ENCODE results near the gene PSMA2. TPM values are rescaled to one million over a fixed set of nuclear protein-coding genes. Genes with fewer than 3 reads are reported as not detected.

PSMA2 gene
- total RNA-seq, 4 donors from 2014 or later = 52.0 to 136 (median 63.6) TPM

GRCh38 chr7:42900842-42901241, 31.1 kb downstream of the PSMA2 start:
- TF ChIP-seq CTCF (IDR thresholded peaks at IDR 0.05; ENCODE audit: low read depth) = no peak

DNA sequence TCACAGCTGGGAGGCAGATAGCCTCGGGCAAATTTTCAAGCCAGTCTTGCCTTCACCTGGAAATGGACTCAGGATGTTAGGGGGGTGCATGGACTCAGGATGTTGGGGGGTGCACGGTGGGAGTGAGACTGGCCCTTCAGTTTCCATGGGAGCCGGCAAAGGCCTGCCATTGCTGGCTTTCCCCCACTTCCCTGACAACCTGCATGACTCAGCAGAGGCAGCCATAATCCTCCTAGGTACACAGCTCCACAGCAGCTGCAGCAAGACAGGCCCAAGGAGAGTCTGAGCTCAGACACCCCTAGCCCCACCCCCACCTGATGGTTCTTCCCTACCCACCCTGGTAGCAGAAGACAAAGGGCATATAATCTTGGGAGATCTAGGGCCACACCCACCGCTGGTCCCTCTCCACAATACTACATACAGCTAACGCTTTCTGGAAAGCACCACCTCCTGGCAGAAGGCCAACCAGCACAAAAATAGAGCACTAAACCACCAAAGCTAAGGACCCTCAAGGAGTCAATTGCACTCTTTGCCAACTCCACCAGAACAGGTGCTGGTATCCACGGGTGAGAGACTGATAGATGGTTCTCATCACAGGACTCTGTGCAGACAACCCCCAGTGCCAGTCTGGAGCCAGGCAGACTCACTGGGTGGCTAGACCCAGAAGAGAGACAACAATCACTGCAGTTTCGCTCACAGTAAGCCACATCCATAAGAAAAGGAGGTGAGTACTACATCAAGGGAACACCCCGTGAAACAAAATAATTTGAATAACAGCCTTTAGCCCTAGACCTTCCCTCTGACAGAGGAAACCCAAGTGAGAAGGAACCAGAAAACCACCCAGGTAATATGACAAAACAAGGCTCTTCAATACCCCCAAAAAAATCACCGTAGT, 38.4 kb downstream of the PSMA2 start:
- TF ChIP-seq CTCF (IDR thresholded peaks at IDR 0.05; ENCODE audit: low read depth) = no peak

DNA sequence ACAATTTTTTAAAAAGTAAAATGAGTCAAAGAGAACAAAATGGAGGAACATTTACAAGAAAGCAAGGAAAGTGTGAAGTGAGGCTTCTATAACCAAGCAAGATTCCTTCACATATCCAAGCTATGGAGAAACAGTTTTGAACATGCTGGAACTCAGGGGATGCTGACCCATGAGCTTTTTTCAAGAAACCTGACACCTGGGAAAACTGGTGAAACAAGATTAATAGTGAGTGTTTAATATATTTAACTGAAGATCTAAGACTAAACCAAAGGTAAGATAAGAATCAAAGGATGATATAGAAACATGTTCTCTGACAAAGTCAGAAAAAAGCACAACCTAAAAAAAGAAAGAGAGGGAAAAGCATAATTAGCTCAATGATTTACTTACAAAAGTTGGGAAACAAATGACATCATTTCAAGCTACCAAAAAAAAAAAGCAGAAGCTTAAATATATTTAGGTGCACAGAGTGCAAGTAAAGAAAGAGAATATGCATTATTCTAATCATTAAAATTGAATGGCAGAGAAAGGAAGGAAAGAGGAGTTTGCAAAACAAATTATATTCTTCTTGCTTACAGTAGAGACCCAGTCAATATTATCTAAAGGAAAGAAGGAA, 45.0 kb downstream of the PSMA2 start:
- TF ChIP-seq CTCF (IDR thresholded peaks at IDR 0.05; ENCODE audit: low read depth) = no peak

GRCh38 chr7:42886129-42886528, 45.8 kb downstream of the PSMA2 start:
- TF ChIP-seq CTCF (IDR thresholded peaks at IDR 0.05; ENCODE audit: low read depth) = no peak

GRCh38 chr7:42883950-42884349, 48.0 kb downstream of the PSMA2 start:
- TF ChIP-seq CTCF (IDR thresholded peaks at IDR 0.05; ENCODE audit: low read depth) = no peak

DNA sequence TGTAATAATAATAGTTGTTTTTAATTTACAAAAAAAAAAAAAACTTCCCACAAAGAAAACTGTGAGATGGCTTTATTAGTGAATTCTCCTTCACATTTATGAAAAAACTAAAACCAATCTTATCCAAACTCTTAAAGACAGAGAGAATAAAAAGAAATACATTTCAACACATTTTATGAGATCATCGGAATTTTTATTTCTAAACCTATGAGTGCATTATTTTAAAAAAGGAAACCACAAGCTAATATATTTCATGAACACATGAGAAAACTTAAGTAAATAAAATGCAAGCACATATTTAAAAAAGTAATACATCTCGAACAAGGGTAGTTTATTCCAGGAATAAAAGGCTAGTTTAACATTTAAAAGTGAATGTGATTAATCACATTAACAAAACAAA, 51.6 kb downstream of the PSMA2 start:
- no peak for TF ChIP-seq CTCF (IDR thresholded peaks at IDR 0.05; ENCODE audit: low read depth)

DNA sequence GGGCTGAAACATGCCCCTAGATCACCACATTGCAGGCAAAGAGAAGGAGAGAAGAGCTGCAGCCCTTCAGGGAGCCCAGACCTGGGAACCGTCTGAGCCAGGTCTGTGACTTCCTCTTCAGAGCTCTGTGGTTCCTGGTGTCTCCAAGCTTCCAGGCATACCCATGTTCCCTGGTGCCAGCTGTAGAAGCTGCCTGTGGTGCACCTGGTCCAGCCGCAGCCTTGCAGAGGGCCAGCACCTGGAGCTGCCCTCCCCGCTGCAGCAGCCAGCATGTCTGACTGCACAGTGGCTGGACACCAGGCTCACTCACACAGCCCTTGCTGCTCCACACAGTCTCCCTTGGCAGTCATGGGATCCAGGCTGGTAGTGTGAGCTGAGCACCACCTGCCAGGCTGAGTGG, 53.7 kb downstream of the PSMA2 start:
- no peak for TF ChIP-seq CTCF (IDR thresholded peaks at IDR 0.05; ENCODE audit: low read depth)

All from subcutaneous adipose tissue (tissue), 4 donors.